NCI-H2227 treated with DMSO at 0.1 percent for 48 hours (cell line): ENCODE data around the gene VSTM5.
"Not testable (repeated sequence)": the region's sequence is repeated elsewhere in the genome, so short reads cannot be mapped to it uniquely, and the experiment has no call there.

Source experiments
- DNase-seq: peaks from one replicate; lab custom pipeline; 2025; lab: John Stamatoyannopoulos, UW

Gene VSTM5, protein sequence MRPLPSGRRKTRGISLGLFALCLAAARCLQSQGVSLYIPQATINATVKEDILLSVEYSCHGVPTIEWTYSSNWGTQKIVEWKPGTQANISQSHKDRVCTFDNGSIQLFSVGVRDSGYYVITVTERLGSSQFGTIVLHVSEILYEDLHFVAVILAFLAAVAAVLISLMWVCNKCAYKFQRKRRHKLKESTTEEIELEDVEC

DNA sequence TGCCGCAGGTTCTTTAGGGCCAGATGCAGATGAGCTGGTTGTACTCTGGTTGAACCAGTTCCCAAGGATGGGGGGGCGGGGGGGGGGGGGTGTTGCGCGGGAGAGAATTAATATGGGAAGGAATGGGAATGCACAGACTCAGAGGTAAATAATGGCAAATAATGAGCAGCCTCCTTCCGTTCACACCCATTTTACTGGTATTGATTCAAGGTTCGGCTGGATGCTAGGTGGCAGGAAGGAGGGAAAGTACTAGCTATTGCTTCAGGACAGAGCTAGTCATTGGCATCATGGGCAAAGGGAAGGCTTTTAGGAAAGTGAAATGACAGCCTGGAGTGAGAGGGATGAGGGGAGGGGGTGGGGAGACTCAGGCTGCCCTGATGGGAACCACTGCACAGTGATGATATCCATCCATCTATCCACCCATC lies at the start of gene VSTM5:
Gene VSTM5 (minus strand): TSS at position 25 of the 425 bp plus-strand sequence. CDS start 116 bp downstream, outside the sequence.
- DNase-seq: no peak

DNA sequence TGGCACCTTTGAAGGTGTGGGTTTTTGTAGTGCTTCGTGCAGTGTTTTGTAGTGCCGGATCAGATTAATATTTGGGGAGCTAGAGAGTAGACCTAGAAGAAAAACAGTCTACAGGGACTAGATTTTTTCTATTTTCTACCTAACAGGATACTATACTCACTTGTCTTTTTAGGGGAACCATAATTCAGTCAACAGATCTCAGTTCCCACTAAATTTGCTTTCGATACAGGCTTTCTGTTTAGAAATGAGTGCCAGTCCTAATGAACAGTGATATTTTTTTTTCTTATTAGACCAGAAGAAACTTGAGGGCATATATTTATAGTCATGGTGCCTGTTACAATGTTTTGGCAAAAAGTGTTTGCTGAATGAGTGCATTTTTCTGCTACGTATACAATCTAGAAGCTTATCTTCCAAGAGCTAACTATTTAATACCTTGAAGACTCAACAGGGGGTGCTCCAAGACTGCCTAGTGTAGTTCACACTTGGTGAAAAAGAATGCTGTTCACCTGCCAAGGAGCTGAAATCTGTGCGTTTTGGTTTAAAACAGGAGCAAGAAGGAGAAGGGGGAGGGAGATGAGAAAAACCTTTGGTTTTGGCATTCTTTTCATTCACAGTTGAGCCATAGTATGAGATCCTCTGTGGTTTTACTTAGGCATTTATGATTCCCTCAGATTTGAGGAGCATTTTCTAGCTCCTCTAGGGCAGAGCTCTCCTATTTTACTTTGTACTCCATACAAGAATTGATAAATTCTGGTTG lies 44.9 kb upstream of the VSTM5 start:
- peak; percentile 8 for DNase-seq

GRCh38 chr11:93890391-93891051 lies 40.1 kb upstream of the VSTM5 start:
- no peak for DNase-seq

DNA sequence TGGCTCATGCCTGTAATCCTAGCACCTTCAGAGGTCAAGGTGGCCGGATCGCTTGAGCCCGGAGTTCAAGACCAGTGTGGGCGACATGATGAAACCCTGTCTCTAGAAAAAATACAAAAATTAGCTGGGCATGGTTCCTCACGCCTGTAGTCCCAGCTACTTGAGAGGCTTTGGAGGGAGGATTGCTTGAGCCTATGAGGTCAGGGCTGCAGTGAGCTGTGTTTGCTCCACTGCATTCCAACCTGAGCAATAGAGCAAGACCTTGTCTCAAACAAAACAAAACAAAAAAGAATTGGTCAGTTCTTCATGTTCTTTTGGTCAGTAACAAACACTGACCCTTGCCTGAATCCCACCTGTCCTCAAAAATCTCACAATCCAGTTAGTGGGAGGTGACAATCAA lies 36.7 kb upstream of the VSTM5 start:
- DNase-seq: no peak

GRCh38 chr11:93879114-93879513 lies 28.7 kb upstream of the VSTM5 start:
- DNase-seq: not testable (repeated sequence)

DNA sequence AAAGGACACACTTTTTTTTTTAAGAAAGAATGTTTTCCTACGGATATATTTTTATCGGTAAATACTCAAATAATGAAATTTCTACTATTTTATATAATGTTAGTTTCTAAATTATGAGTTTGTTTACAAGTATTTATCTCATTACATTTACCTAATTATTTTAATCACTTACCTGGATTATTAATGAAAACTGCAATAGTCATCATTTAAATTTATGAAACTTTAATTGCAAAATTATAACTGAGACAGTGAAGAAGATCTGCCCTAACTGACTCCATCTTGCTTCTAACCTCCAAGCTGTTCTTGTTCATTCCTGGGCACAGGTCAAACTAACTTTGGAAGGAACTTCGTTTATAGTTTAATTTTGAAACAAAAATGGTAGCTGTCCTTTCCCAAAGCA lies 25.2 kb upstream of the VSTM5 start:
- no peak for DNase-seq

- DNase-seq: no peak
These were observed 21.1 kb upstream of the VSTM5 start for GRCh38 chr11:93871526-93871925.

DNA sequence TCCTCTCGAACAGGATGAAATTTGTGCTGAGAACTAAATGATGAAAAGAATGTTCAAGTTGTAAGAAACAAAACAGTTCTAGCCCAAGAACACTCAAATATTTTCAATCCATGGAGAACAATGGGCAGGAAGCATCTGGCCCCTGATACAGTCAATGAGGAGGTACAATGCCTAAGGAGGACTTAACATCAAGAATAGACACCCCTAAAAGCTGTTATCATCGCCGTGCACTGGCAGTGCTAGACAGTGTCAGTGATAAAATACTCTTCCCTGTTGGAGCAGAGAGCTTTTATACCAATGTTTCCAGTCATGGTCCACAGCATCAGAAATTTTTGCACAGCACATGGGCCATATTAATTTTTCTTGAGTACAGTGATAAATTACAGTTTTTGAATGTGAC lies 20.2 kb upstream of the VSTM5 start:
- DNase-seq: no peak

GRCh38 chr11:93869830-93870229 lies 19.4 kb upstream of the VSTM5 start:
- no peak for DNase-seq

DNA sequence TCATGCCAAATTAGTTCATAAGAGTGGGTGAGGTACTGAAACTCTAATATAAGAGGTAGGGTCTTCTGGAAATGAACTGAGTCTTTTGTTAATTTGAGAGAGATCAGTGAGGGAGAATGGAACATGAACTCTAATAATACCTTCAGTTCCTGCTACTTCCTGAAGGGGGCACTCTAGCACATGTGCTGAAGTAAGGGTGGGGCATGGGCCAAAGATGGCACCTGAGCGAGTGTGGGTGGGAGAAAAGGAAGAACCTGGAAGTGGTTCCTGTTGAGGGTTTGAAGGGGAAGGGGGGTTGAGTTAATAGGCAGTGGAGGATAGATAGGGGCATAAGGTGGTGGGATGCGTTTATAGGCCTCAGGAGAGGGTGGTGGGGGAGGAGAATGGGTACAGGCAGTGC lies 18.0 kb upstream of the VSTM5 start:
- not testable (repeated sequence) for DNase-seq

DNA sequence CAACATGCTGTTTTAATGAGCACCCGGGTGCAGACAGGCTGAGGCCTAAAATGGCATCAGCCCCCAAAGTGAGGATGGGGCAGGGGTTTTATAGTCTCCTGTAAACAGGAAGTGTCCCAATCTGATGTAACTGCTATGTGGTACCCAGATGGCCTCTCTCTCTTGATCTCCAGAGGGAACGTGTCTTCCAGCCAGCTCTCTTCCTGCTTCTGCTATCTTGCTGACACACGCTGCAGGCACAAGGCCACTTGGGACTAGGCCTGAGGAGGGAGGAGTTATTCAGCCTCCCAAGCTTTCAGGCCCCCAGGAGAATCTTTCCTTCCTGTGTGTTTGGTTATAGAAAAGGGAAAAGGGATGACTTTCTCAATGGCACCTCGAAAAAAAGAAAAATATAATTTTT lies 11.4 kb upstream of the VSTM5 start:
- no peak for DNase-seq

DNA sequence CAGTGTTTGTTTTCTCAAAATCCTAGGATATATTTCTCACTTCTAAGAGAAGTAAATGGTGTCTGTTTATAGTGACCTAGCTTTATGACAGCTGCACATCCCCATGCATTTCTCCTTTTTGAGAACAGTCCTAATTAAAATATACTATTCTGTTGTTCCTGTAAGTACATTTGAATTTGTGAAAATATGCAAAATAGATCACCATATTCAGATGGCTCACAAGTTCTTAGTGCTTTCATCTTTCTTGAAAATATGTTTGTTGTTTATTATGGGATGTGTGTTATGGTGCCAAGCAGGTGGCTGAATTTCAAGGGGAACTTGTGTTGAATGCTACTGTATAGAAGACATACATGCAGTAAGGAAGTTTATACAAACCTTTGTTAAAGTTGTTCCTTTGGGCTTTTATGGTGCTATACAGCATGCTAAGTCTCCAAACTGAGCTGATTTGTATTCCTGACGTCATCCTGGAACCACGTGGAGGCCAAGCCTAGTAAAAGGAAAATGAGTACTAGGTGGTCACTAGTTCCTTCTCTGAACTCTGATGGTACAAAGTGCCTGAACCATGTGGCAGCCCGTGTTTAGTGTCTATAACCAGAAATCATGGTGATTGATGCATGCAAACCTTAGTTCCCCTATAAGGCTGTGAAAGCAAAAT lies 7.8 kb upstream of the VSTM5 start:
- no peak for DNase-seq

GRCh38 chr11:93857413-93858120 lies 7.1 kb upstream of the VSTM5 start:
- no peak for DNase-seq

DNA sequence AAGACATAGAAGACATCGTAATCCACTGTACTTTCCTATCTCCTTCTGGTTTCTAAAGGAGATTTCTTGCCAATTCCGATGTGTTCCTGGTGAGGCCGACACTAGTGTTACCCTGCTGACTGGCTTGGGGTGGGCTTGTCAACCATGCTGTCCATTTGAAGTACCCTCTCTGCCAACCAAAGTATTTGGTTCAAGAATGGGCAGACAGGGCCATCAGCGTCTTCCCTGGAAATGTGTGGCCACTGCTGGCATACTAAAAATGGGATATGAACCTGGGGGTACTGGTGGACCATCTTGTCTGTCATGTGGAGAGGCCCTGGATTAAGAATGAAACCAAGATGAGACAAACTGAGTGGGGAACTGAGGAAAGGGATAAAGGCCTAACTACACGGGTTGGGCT lies 1.8 kb upstream of the VSTM5 start:
- no peak for DNase-seq

GRCh38 chr11:93849751-93850593 lies 446 bp downstream of the VSTM5 start:
- peak; percentile 25 for DNase-seq

- no peak for DNase-seq
These were observed 1.2 kb downstream of the VSTM5 start for GRCh38 chr11:93849201-93849600.

DNA sequence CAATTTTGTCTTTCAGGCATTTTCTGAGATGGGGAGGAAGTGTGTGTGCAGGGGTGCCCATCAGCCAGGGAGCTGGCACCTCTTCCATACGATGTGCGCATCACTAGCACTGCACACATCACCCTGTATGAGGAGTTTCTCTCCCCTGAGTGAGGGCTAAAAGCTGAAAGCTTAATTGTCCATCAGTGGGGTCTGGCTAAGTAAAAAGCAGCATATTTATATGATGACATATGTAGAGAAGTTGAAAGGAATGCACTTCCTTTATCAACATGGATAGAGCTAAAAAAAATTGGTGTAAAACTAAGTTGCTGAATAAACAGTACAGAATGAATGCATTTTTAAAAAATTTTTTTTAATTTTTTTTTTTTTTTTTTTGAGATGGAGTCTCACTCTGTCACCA lies 4.0 kb downstream of the VSTM5 start:
- DNase-seq: no peak

GRCh38 chr11:93845181-93846092 lies 5.0 kb downstream of the VSTM5 start:
- no peak for DNase-seq

GRCh38 chr11:93844568-93844967 lies 5.8 kb downstream of the VSTM5 start:
- DNase-seq: no peak

- DNase-seq: no peak
These were observed 6.5 kb downstream of the VSTM5 start for GRCh38 chr11:93843906-93844305.
